ENCODE results near the gene ZBTB22.

Gene ZBTB22

GRCh38 chr6:33329058-33329457, 11.5 kb upstream of the ZBTB22 start:
- no peak for DNase-seq

- no peak for DNase-seq
Observed at GRCh38 chr6:33324125-33324524, 6.6 kb upstream of the ZBTB22 start.

GRCh38 chr6:33323623-33323948, 6.0 kb upstream of the ZBTB22 start:
- DNase-seq, result no peak

- no peak for DNase-seq
Observed at GRCh38 chr6:33321227-33321626, 3.7 kb upstream of the ZBTB22 start.

- DNase-seq, result no peak
Observed at GRCh38 chr6:33320315-33321181, 3.0 kb upstream of the ZBTB22 start.

GRCh38 chr6:33319939-33320314, 2.4 kb upstream of the ZBTB22 start:
- DNase-seq, result no peak

- DNase-seq, result no peak
Observed at GRCh38 chr6:33318426-33319073, 1.0 kb upstream of the ZBTB22 start.

GRCh38 chr6:33317419-33317668, 200 bp downstream of the ZBTB22 start:
- no peak for DNase-seq

- no peak for DNase-seq
Observed at GRCh38 chr6:33316603-33317418, 733 bp downstream of the ZBTB22 start.

GRCh38 chr6:33315793-33316602, 1.5 kb downstream of the ZBTB22 start:
- no peak for DNase-seq

GRCh38 chr6:33314943-33315792, 2.4 kb downstream of the ZBTB22 start:
- peak; percentile 33 for DNase-seq

- peak; percentile 91 for DNase-seq
Observed at GRCh38 chr6:33314515-33314942, 3.0 kb downstream of the ZBTB22 start.

- DNase-seq, result peak; percentile 95
Observed at GRCh38 chr6:33313709-33314514, 3.6 kb downstream of the ZBTB22 start, which contains the start of gene TAPBP. TSS of gene TAPBP (minus strand) at chr6:33314078. CDS start at chr6:33314041, 37 bp downstream.

- peak; percentile 48 for DNase-seq
Observed at GRCh38 chr6:33313105-33313708, 4.3 kb downstream of the ZBTB22 start.

GRCh38 chr6:33312361-33313104, 5.0 kb downstream of the ZBTB22 start:
- DNase-seq, result peak; percentile 95

GRCh38 chr6:33306356-33306755, 11.2 kb downstream of the ZBTB22 start:
- DNase-seq, result no peak

GRCh38 chr6:33305052-33305451, 12.5 kb downstream of the ZBTB22 start:
- DNase-seq, result no peak

- no peak for DNase-seq
Observed at GRCh38 chr6:33304216-33304615, 13.3 kb downstream of the ZBTB22 start.

GRCh38 chr6:33301877-33302276, 15.7 kb downstream of the ZBTB22 start:
- no peak for DNase-seq
